Measurements from ENCODE around the gene OGT. TPM values are rescaled to one million over a fixed set of nuclear protein-coding genes. Genes with fewer than 3 reads are reported as not detected.

The OGT gene
- total RNA-seq, 4 donors from 2014 or later, result 56.3 to 157 (median 67.0) TPM

DNA sequence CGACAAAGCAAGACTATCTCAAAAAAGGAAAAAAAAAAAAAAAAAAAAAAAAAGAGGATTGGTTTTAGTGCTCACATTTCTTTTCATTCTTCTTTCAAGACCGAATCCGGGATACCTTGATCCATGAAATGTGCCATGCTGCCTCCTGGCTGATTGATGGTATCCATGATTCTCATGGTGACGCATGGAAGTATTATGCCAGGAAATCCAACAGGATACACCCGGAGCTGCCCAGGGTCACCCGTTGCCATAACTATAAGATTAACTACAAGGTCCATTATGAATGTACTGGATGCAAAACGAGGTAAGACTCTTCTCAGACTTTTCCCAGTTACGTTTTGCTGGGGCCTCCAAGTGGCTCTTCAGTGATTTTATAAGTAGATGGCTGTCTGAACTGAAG lies 79.4 kb downstream of the OGT start:
- TF ChIP-seq, protein P1, sequence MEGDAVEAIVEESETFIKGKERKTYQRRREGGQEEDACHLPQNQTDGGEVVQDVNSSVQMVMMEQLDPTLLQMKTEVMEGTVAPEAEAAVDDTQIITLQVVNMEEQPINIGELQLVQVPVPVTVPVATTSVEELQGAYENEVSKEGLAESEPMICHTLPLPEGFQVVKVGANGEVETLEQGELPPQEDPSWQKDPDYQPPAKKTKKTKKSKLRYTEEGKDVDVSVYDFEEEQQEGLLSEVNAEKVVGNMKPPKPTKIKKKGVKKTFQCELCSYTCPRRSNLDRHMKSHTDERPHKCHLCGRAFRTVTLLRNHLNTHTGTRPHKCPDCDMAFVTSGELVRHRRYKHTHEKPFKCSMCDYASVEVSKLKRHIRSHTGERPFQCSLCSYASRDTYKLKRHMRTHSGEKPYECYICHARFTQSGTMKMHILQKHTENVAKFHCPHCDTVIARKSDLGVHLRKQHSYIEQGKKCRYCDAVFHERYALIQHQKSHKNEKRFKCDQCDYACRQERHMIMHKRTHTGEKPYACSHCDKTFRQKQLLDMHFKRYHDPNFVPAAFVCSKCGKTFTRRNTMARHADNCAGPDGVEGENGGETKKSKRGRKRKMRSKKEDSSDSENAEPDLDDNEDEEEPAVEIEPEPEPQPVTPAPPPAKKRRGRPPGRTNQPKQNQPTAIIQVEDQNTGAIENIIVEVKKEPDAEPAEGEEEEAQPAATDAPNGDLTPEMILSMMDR (IDR thresholded peaks at IDR 0.05), result no peak
- Histone ChIP-seq H3K9me3 (no peaks in the 10 kb centered on the region), H3K4me1 (no peaks in the 10 kb centered on the region), H3K27me3 (no peaks in the 10 kb centered on the region), H3K36me3 (peaks cover 7 to 67% (median 8%) of the 10 kb centered on the region in 3 donors), H3K4me3 (no peak overlapping the region), H3K27ac (no peak overlapping the region)
- WGBS, 2 donors, result 78% methylated on average over 3 to 8 of the region's 8 CpGs
- intact Hi-C loops (cut with DNase I), result no loop called here
- no peak for DNase-seq

DNA sequence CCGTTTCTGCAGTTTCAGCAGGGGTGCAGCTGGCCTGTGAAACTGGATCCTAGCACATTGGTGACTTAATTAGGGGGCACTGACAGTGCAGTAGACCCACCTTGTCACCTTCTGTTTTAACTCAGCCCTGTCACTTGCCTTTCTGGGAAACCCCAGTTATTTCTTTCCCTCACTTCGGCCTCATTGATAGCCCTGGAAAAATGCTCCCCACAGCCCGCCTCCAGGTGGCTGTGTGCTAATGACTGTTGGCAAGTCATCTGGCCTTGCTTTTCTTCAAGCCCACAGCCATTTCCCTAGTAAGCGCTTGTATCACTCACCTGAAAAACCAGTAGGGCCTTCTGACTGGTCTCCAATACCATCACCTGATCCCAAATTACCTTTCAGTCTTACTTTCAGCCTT lies 82.2 kb downstream of the OGT start:
- 88% methylated on average over 3 to 4 of the region's 4 CpGs for WGBS, 2 donors
- intact Hi-C loops (cut with DNase I), result no loop called here
- Histone ChIP-seq H3K27ac (no peak overlapping the region), H3K36me3 (peaks cover 7 to 49% (median 8%) of the 10 kb centered on the region in 3 donors), H3K4me1 (no peaks in the 10 kb centered on the region), H3K4me3 (no peak overlapping the region), H3K9me3 (no peaks in the 10 kb centered on the region), H3K27me3 (no peaks in the 10 kb centered on the region)
- TF ChIP-seq POLR2A (IDR thresholded peaks at IDR 0.05), result no peak
- TF ChIP-seq, protein P1 (IDR thresholded peaks at IDR 0.05), result no peak
- no peak for DNase-seq

DNA sequence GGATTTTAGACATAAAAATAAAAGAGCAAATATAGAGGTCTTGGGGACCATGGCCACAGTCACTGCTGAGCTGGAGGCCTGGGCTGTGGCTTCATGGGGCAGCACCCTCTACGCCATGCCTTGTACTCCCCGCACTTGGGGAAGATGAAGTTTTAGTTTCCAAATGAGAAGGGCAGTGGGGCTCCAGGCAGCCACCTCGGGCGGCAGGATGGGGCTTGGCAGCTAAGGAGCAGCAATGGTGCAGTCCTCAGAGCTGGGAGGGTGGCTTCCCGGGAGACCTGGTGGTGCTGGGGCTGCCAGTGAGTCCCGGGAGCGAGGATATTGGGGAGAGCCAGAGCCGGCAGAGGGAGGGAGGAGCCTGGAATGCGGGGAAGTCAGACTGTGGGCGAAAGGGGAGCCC lies 83.0 kb downstream of the OGT start:
- TF ChIP-seq POLR2A (IDR thresholded peaks at IDR 0.05), result no peak
- TF ChIP-seq, protein P1 (IDR thresholded peaks at IDR 0.05), result no peak
- intact Hi-C loops (cut with DNase I), result no loop called here
- Histone ChIP-seq H3K27me3 (no peaks in the 10 kb centered on the region), H3K27ac (no peak overlapping the region), H3K9me3 (no peaks in the 10 kb centered on the region), H3K36me3 (peaks cover 2 to 40% (median 7%) of the 10 kb centered on the region in 3 donors), H3K4me3 (no peak overlapping the region), H3K4me1 (no peaks in the 10 kb centered on the region)
- 90% methylated on average over 10 of the region's 10 CpGs; no CpG with 5 or more reads in 1 of the 2 donors for WGBS, 2 donors
- DNase-seq, result no peak

DNA sequence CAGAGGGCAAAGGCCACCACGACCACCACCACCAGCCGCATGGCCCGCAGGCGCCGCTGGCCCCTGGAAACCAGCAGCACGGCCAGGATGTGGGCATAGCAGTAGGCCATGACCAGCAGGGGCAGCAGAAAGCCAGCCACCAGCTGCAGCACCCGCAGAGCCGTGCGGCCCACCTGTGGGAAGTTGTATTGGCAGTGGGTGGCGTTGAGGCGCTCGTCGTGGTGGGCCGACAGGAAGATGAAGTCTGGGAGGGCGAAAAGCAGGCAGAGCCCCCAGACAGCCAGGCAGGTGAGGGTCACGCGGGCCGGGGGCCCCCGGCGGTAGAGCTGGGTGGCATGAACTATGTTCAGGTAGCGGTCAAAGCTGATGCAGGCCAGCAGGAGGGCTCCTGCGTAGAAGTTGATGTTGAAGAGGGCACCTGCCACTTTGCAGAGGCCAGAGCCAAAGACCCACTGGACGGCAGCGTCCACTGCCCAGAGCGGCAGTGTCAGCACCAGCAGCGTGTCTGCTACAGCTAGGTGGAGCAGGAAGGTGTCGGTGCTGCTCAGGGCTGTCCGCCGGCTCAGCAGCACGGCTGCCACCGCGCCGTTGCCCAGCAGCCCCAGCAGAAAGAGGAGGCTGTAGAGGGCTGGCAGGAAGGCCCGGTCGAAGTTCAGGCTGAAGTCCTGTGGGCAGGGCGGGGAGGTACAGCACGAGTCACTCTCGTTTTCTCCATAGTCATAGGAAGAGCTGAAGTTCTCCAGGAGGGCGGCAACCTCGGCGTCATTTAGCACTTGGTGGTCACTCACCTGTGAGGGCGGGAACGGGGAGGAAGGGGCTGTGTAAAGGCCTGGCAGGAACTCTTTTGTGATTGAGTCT lies 84.0 kb downstream of the OGT start:
- intact Hi-C loops (cut with DNase I), result no loop called here
- peaks cover 0 to 30% (median 0%) of the 10 kb centered on the region in 3 donors for H3K36me3 ChIP-seq
- peaks cover 0 to 5% (median 0%) of the 10 kb centered on the region in 3 donors for H3K4me1 ChIP-seq
- no peaks in the 10 kb centered on the region for H3K9me3 ChIP-seq
- H3K4me3 ChIP-seq, result peak overlapping the region in 1 of 4 donors; percentile 11
- H3K27me3 ChIP-seq, result no peaks in the 10 kb centered on the region
- WGBS, 2 donors, result 85% methylated on average over 24 of the region's 43 CpGs; no CpG with 5 or more reads in 1 of the 2 donors
- H3K27ac ChIP-seq, result no peak overlapping the region
- TF ChIP-seq POLR2A (IDR thresholded peaks at IDR 0.05), result no peak
- TF ChIP-seq, protein P1 (IDR thresholded peaks at IDR 0.05), result peak in 1 of 6 experiments; percentile 7
- no peak for DNase-seq

DNA sequence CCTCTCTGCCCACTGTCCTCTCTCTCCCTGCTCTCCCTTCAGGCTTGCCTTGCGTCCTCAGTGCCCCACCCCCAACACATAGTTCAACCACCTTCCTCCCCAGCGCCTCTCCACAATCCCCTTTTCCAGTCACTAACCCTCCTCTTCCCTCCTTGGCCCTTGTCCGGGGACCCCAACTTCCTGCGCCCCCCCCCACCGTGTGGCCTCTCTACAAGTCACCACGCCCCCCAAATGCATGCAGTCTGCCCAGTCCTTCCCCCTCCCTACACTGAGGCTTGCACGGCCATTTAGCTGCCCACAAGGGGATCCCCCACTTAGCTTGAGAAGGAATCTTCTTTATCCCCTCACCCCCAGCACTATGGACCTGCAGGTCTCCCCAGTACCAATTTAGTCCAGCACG lies 84.8 kb downstream of the OGT start:
- 65 to 77% methylated on average over 2 to 7 of the region's 8 CpGs for WGBS, 2 donors
- Histone ChIP-seq H3K4me1 (peaks cover 0 to 14% (median 7%) of the 10 kb centered on the region in 3 donors), H3K27me3 (no peaks in the 10 kb centered on the region), H3K4me3 (peak overlapping the region in 1 of 4 donors; percentile 11), H3K36me3 (peaks cover 0 to 22% (median 0%) of the 10 kb centered on the region in 3 donors), H3K27ac (no peak overlapping the region), H3K9me3 (no peaks in the 10 kb centered on the region)
- intact Hi-C loops (cut with DNase I), result no loop called here
- TF ChIP-seq, protein P1 (IDR thresholded peaks at IDR 0.05), result no peak
- no peak for TF ChIP-seq POLR2A (IDR thresholded peaks at IDR 0.05)
- DNase-seq, result no peak

All from esophagus squamous epithelium (tissue), 5 donors.